Measurements from ENCODE around the gene UPF2. TPM values are rescaled to one million over a fixed set of nuclear protein-coding genes. Genes with fewer than 3 reads are reported as not detected.
A peak's percentile ranks its signal among the peaks of the same experiment; 100 is the strongest.

The UPF2 gene
- polyA plus RNA-seq, 3 donors = 2.7 to 6.7 (median 4.3) TPM

DNA sequence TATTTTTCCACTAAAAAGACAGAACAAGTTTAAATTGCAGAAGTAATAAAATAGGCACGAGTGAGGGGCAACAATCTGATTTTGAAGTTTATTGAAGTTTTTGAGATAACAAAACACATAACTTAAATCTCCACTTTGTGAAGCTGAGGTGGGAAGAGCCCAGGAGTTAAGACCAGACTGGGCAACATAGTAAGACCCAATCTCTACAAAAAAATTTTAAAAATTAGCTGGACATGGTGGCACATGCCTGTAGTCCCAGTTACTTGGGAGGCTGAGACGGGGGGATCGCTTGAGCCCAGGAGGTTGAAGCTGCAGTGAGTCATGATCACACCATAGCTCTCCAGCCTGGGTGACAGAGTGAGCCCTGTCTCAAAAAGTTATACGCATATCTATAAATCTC, 11.2 kb downstream of the UPF2 start:
- Histone ChIP-seq H2AFZ (ENCODE audit: insufficient read depth, low read depth, low read length, poor library complexity, severe bottlenecking) (no peak overlapping the region), H3K9me3 (replicated peaks in 1 of 2; ENCODE audit: control insufficient read depth in 1 of 2, insufficient read depth in 1 of 2, low read length in 2 of 2) (no peaks in the 10 kb centered on the region), H3K79me2 (ENCODE audit: insufficient read depth, low read length) (peaks cover 93% of the 10 kb centered on the region), H3K27me3 (ENCODE audit: control insufficient read depth in 2 of 2, insufficient read depth in 2 of 2, low read length in 2 of 2) (no peaks in the 10 kb centered on the region), H3K4me3 (replicated peaks in 1 of 3; ENCODE audit: low read depth in 2 of 3, low read length in 3 of 3) (no peak overlapping the region), H3K4me2 (replicated peaks; ENCODE audit: extremely low read depth, low read length, poor library complexity, severe bottlenecking) (no peak overlapping the region), H3K27ac (ENCODE audit: low read depth in 1 of 2, low read length in 2 of 2) (no peak overlapping the region), H3K9ac (ENCODE audit: insufficient read depth, low read length, poor library complexity, severe bottlenecking) (no peak overlapping the region), H3K4me1 (ENCODE audit: control insufficient read depth in 1 of 2, insufficient read depth in 2 of 2, low read length in 2 of 2) (no peaks in the 10 kb centered on the region), H3K36me3 (replicated peaks in 1 of 2; ENCODE audit: control insufficient read depth in 1 of 2, insufficient read depth in 2 of 2, low read length in 2 of 2) (peaks cover 58 to 80% of the 10 kb centered on the region in 2 donors), H4K20me1 (ENCODE audit: insufficient read depth, low read length) (peaks cover 87% of the 10 kb centered on the region)
- DNase-seq = no peak
- no peak for TF ChIP-seq CTCF (IDR thresholded peaks at IDR 0.05)
- Mint-ChIP-seq H3K9me3 (no peaks in the 10 kb centered on the region), H3K4me3 (no peak overlapping the region), H3K36me3 (peaks cover 55 to 80% of the 10 kb centered on the region in 2 donors), H3K4me1 (no peaks in the 10 kb centered on the region), H3K27ac (peak overlapping the region in 1 of 7 donors; percentile 33), H3K27me3 (ENCODE audit: low read depth in 3 of 3) (peaks cover 0 to 2% (median 0%) of the 10 kb centered on the region in 3 donors)
- WGBS (ENCODE audit: insufficient coverage) = 100% methylated on average over 2 of the region's 4 CpGs
- intact Hi-C loops (cut with micrococcal nuclease) = no loop called here

GRCh38 chr10:12027539-12027938, 15.1 kb downstream of the UPF2 start:
- Mint-ChIP-seq H3K4me3 (no peak overlapping the region), H3K27ac (no peak overlapping the region), H3K36me3 (peaks cover 46 to 72% of the 10 kb centered on the region in 2 donors), H3K27me3 (ENCODE audit: low read depth in 3 of 3) (no peaks in the 10 kb centered on the region), H3K9me3 (no peaks in the 10 kb centered on the region), H3K4me1 (peaks cover 2% of the 10 kb centered on the region)
- Histone ChIP-seq H3K27me3 (ENCODE audit: control insufficient read depth in 2 of 2, insufficient read depth in 2 of 2, low read length in 2 of 2) (no peaks in the 10 kb centered on the region), H3K27ac (ENCODE audit: low read depth in 1 of 2, low read length in 2 of 2) (no peak overlapping the region), H3K79me2 (ENCODE audit: insufficient read depth, low read length) (peaks cover 94% of the 10 kb centered on the region), H2AFZ (ENCODE audit: insufficient read depth, low read depth, low read length, poor library complexity, severe bottlenecking) (no peak overlapping the region), H3K36me3 (replicated peaks in 1 of 2; ENCODE audit: control insufficient read depth in 1 of 2, insufficient read depth in 2 of 2, low read length in 2 of 2) (peaks cover 42 to 72% of the 10 kb centered on the region in 2 donors), H3K4me3 (replicated peaks in 1 of 3; ENCODE audit: low read depth in 2 of 3, low read length in 3 of 3) (no peak overlapping the region), H3K9ac (ENCODE audit: insufficient read depth, low read length, poor library complexity, severe bottlenecking) (no peak overlapping the region), H3K4me2 (replicated peaks; ENCODE audit: extremely low read depth, low read length, poor library complexity, severe bottlenecking) (no peak overlapping the region), H4K20me1 (ENCODE audit: insufficient read depth, low read length) (peaks cover 91% of the 10 kb centered on the region), H3K9me3 (replicated peaks in 1 of 2; ENCODE audit: control insufficient read depth in 1 of 2, insufficient read depth in 1 of 2, low read length in 2 of 2) (no peaks in the 10 kb centered on the region), H3K4me1 (ENCODE audit: control insufficient read depth in 1 of 2, insufficient read depth in 2 of 2, low read length in 2 of 2) (no peaks in the 10 kb centered on the region)
- intact Hi-C loops (cut with micrococcal nuclease) = no loop called here
- 96% methylated on average over 2 of the region's 2 CpGs for whole genome bisulfite sequencing (ENCODE audit: insufficient coverage)
- TF ChIP-seq CTCF (IDR thresholded peaks at IDR 0.05) = no peak
- DNase-seq = no peak
